ENCODE measurements around the gene TARS1. TPM values are rescaled to one million over a fixed set of nuclear protein-coding genes. Genes with fewer than 3 reads are reported as not detected.
"Not testable (repeated sequence)": the region's sequence is repeated elsewhere in the genome, so short reads cannot be mapped to it uniquely, and the experiment has no call there.

Gene TARS1
- polyA plus RNA-seq, 3 donors = 47.9 to 67.1 (median 54.1) TPM

DNA sequence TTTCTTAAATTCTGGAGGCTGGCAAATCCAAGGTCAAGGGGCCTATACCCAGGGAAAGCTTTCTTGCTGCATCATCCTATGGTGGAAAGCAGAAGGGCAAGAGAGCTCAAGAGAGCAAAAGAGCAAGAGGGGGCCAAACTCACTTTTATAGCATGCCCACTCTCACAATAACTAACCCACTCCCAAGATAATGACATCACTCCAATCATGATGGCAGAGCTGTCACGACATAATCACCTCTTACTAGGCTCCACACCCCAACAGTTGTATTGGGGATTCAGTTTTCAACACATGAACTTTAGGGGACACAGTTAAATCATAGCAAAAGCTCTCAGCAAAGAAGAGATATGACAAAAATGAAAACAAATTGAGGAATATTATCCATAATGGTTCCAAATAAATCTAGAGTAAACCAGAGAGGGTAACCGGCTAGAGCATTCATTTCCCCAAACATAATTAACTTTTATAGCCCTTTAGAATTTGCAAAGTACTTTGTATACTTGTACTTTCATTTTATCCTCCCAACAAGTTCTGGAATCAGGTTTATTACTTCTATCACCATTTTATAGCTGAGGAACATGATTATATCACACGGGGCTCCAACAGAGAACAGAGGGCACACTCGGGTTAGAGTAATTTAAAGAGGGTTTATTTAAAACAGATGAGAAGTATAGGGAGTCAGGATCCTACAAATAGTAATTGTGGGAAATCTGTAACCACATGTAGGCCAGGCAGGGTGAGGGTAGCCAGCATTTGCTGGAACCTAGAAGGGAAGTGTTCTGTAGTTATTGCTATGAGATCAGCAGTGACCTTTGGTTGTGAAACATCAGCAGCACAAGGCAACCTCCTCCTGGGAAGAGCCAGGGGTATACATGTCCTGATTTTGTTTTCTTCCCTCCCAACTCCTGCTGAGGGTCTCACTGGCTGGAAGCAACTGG, 7.2 kb upstream of the TARS1 start:
- 66 to 87% (median 73%) methylated on average over 4 of the region's 4 CpGs for WGBS, 3 donors

DNA sequence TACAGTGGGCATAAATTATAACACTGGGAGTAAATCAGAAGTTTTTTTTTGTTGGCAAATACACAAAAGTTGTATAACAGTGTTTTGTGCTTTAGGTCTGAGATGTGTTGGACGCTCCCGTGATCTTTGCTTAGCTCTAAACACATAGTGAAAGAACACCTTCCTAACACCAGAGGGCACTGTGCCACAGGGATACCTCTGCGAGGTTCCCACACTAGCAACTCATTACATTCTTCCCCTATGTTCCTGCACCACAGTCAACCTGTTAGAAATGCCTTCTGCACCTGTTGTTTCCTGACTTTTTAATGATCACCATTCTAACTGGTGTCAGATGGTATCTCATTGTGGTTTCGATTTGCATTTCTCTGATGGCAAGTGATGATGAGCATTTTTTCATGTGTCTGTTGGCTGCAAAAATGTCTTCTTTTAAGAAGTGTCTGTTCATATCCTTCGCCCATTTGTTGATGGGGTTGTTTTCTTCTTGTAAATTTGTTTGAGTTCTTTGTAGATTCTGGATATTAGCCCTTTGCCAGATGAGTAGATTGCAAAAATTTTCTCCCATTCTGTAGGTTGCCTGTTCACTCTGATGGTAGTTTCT, 4.8 kb upstream of the TARS1 start:
- WGBS, 3 donors = 19 to 27% (median 20%) methylated on average over 5 of the region's 5 CpGs
- not testable (repeated sequence) for H3K27ac ChIP-seq (ENCODE audit: low read depth, low read length)

More for the DNA sequence above, 7.2 kb upstream of the TARS1 start:
- H3K27ac ChIP-seq (ENCODE audit: low read depth, low read length) = no peak overlapping the region

GRCh38 chr5:33438996-33439395, 1.8 kb upstream of the TARS1 start:
- 68 to 83% (median 69%) methylated on average over 6 of the region's 6 CpGs for WGBS, 3 donors
- no peak overlapping the region for H3K27ac ChIP-seq (ENCODE audit: low read depth, low read length)

DNA sequence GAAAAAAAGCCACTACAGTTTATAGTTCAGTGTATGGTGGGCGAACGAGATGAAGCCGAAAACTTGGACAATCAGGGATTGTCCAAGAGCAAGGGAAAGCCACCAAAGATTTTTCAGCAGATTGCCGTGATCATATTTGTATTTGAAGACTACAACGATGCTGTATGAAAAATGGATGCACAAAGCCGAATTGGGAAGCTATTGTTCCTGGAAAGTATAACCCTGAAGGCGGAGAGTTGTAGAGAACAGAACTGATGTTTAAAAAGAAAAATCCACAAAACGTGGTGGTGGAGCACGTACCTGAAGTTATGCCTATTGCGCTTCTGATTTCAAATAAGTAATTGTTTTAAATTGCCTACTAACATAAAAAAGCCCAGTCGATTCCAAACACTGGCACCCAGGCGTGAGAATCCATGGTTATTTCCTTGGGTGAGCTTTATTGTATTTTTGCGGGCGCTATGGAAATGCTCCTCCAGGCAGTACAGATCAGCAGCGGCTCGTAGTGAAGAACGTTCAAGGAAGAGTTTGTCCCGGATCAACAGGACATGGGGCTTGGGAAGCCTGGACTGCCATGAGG, 772 bp upstream of the TARS1 start:
- H3K27ac ChIP-seq (ENCODE audit: low read depth, low read length) = peak overlapping the region; percentile 21
- WGBS, 3 donors = 1 to 7% (median 2%) methylated on average over 18 of the region's 18 CpGs

GRCh38 chr5:33441241-33442177, 744 bp downstream of the TARS1 start:
- H3K27ac ChIP-seq (ENCODE audit: low read depth, low read length) = peak overlapping the region; percentile 2
- 2% methylated on average over 22 of the region's 22 CpGs for WGBS, 3 donors

- WGBS, 3 donors = 53 to 83% (median 74%) methylated on average over 4 of the region's 4 CpGs
- no peak overlapping the region for H3K27ac ChIP-seq (ENCODE audit: low read depth, low read length)
Measured at GRCh38 chr5:33444542-33444941, 3.8 kb downstream of the TARS1 start.

DNA sequence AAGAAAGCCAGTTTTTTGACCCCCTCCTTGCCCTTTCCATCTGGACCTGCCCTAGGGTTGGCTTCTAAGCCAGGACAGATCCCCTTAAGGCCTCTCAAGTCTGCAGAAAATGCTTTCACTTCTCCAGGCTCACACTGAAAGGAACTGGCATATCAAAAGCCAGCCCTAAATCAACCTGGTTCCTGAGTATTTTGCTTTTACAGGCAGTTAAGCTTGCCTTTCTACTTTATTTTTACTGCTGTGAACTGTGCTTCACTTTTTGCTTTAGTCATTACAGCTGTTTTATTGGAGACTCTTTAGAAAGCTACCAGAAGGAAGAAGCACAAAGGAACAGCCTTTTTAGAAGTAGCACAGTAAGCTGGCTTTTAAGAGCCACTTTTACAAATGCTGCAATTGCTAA, 5.0 kb downstream of the TARS1 start:
- no peak overlapping the region for H3K27ac ChIP-seq (ENCODE audit: low read depth, low read length)

DNA sequence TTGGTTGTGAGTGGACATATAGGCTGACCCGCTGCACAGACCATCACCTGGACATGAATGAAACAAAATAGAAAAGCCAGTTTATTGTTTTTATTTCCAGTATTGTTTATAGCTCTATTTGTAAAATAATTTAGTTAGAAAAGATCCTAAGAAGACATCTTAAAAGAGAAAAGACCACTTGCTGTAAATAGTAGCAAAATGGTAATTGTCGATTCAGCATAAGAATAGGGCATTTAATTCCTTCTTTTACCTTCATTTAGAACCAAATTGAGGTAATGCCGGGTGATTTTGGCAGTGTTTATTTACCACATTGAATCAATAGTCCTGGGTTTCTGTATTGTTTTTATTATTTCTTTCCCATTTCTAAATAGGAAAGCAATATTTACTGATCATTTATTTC, 7.4 kb downstream of the TARS1 start:
- H3K27ac ChIP-seq (ENCODE audit: low read depth, low read length) = no peak overlapping the region
- 77 to 91% (median 83%) methylated on average over 3 of the region's 3 CpGs for WGBS, 3 donors

DNA sequence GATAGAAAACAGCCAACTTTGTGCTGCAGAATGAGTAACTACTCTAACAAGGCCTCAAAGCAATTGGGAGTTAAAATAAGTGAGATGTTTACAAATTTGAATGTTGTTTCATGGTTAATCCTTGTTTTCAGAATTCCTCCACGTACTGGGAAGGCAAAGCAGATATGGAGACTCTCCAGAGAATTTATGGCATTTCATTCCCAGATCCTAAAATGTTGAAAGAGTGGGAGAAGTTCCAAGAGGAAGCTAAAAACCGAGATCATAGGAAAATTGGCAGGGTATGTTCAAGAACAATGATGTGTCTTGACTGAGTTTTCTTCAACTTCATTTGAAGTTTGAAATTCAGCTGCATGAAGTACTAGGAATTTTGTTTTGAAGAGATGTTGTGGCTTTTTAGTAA, 16.4 kb downstream of the TARS1 start:
- no peak overlapping the region for H3K27ac ChIP-seq (ENCODE audit: low read depth, low read length)
- WGBS, 3 donors = 30 to 41% (median 39%) methylated on average over 2 of the region's 2 CpGs

- 85 to 100% (median 88%) methylated on average over 1 of the region's 1 CpG for WGBS, 3 donors
- H3K27ac ChIP-seq (ENCODE audit: low read depth, low read length) = no peak overlapping the region
Measured at GRCh38 chr5:33457817-33458216, 17.1 kb downstream of the TARS1 start.

- 93 to 100% (median 96%) methylated on average over 2 of the region's 2 CpGs for WGBS, 3 donors
Measured at GRCh38 chr5:33460210-33460609, 19.4 kb downstream of the TARS1 start.

DNA sequence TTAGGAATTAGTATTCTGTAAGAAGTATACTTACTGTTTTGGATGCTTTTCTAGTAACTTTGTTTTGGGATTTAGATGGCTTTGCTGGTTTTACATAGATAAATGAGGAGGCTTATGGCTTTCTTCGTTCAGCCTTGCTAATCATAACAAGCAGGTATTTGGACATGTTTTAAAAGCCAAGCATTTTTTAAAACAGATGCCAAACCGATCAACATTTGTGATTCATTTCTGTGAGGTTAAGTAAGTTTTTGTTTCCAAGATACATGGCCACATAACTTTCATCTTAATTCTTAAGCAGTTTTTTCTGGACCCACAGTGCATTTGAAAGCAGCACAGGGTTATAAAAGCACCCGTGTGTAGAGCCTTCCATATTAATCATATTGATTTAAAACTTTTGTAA, 21.7 kb downstream of the TARS1 start:
- H3K27ac ChIP-seq (ENCODE audit: low read depth, low read length) = no peak overlapping the region
- WGBS, 3 donors = 70 to 78% (median 72%) methylated on average over 3 of the region's 3 CpGs

More at GRCh38 chr5:33460210-33460609, 19.4 kb downstream of the TARS1 start:
- no peak overlapping the region for H3K27ac ChIP-seq (ENCODE audit: low read depth, low read length)

GRCh38 chr5:33465120-33465519, 24.4 kb downstream of the TARS1 start:
- H3K27ac ChIP-seq (ENCODE audit: low read depth, low read length) = no peak overlapping the region
- 86 to 96% (median 89%) methylated on average over 3 of the region's 3 CpGs for WGBS, 3 donors

GRCh38 chr5:33468775-33469435, 28.1 kb downstream of the TARS1 start:
- no peak overlapping the region for H3K27ac ChIP-seq (ENCODE audit: low read depth, low read length)
- WGBS, 3 donors = 83 to 84% (median 84%) methylated on average over 9 of the region's 9 CpGs

DNA sequence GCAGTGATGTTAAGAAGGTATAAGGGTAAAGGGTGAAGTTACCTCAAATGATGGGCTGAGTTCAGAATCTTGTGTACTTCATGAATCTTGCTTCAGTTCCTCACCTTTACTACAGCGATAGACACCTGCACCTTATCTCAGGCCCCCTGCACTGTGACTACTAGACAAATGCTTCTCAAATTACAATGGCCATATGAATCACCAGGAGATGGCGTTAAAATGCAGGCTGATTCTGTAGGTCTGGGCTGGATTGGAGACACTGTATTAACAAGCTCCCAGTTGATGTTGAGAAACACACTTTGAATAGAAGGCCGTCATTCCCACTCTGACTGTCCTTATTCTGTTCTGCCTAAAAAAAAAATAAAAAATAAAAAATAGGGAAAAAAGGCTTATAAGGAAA, 29.8 kb downstream of the TARS1 start:
- H3K27ac ChIP-seq (ENCODE audit: low read depth, low read length) = no peak overlapping the region
- 29 to 79% (median 69%) methylated on average over 3 of the region's 3 CpGs for WGBS, 3 donors

DNA sequence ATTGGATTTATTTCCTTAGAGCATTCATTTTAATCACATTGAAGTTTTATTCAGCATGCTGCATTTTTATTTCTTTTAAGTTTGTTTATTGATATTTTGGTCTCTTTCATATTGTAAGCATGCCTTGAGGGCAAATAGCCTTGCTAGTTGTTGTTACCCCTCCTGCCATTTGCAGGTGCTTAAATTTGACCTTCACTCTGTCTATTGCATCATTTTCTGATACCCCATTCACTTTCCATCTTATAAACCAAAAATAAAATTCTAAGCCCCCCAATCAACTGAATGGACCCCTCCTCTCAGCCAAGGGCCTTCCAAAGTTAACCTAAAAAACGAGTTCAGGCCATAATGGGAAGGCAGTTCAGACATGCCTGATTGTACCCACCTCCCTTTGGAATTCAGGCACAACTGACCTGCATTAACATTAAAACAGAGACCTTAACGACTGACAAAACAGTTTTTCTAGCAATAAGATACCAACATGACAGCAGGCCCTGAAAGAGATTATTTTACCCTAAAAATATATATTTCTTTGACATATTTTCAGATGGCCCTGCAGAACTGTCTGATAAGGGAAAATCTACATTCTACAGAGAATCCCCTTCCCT, 32.1 kb downstream of the TARS1 start:
- H3K27ac ChIP-seq (ENCODE audit: low read depth, low read length) = no peak overlapping the region
- 65 to 69% (median 67%) methylated on average over 2 of the region's 2 CpGs for WGBS, 3 donors

DNA sequence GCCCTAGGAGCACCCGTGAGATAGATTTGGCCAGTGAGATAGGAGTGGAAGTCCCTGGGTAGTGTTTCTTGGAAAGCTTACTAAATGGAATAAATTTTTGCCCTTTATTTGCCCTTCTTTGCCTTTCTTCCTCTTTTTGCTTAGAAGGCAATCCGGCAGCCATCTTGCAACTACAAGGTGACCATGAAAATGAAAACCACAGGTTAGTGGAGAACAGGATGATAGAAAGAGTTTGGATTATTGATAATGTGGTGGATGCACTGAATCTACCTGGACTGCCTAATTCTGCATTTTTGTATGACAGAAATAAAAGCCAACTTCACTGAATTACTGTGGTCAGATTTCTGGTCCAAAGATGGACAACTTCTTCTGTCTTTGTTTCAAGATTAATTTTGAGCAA, 33.2 kb downstream of the TARS1 start:
- no peak overlapping the region for H3K27ac ChIP-seq (ENCODE audit: low read depth, low read length)
- WGBS, 3 donors = 83 to 90% (median 89%) methylated on average over 2 of the region's 2 CpGs

Measured in adipose tissue (tissue), 3 donors.